HepG2 (cell line): ENCODE measurements around the gene SIRT7. TPM values are rescaled to one million over a fixed set of nuclear protein-coding genes. Genes with fewer than 3 reads are reported as not detected.

Source experiments
- ARNTL ChIP-seq: sonication (generic); formaldehyde crosslinking; IDR thresholded peaks from 2 replicates; pipeline ENCODE4 v1.4.0; 2020; ENCODE audit warnings: mild to moderate bottlenecking, missing genetic modification reagents
- EED ChIP-seq: sonication (generic); formaldehyde crosslinking; IDR thresholded peaks from 2 replicates; pipeline ENCODE4 v1.5.0; 2020; ENCODE audit warnings: mild to moderate bottlenecking, missing genetic modification reagents
- EHMT2 ChIP-seq: fragments of 200-600 bp; sonication (generic); IDR thresholded peaks from 2 replicates; pipeline ENCODE4 v1.7.0; 2017; ENCODE audit warnings: antibody characterized with exemption, low read depth, low read length, borderline replicate concordance
- ELK4 ChIP-seq: sonication (generic); formaldehyde crosslinking; IDR thresholded peaks from 2 replicates; pipeline ENCODE4 v1.9.0; 2021; ENCODE audit warnings: missing genetic modification reagents, borderline replicate concordance
- GLMP ChIP-seq: sonication (generic); formaldehyde crosslinking; IDR thresholded peaks from 2 replicates; pipeline ENCODE4 v1.9.0; 2021; ENCODE audit warnings: missing genetic modification reagents, mild to moderate bottlenecking, borderline replicate concordance
- HNF4A ChIP-seq: sonication (generic); formaldehyde crosslinking; IDR thresholded peaks from 2 replicates; pipeline ENCODE4 v1.4.0; 2020; ENCODE audit warnings: missing genetic modification reagents
- KDM2A ChIP-seq: sonication (generic); formaldehyde crosslinking; IDR thresholded peaks from 2 replicates; pipeline ENCODE4 v1.4.0; 2020; ENCODE audit warnings: low read depth, missing genetic modification reagents, borderline replicate concordance
- MED1 ChIP-seq: sonication (generic); formaldehyde crosslinking; IDR thresholded peaks from 2 replicates; pipeline ENCODE4 v1.4.0; 2020; ENCODE audit warnings: missing genetic modification reagents
- MLX ChIP-seq: IDR thresholded peaks from 2 replicates; pipeline ENCODE4 v1.6.1; 2016
- PHF21A ChIP-seq: sonication (generic); formaldehyde crosslinking; IDR thresholded peaks from 2 replicates; pipeline ENCODE4 v1.5.0; 2020; ENCODE audit warnings: mild to moderate bottlenecking, missing genetic modification reagents
- PHF5A ChIP-seq: IDR thresholded peaks from one replicate; pipeline ENCODE4 v1.6.1; 2018; ENCODE audit warnings: low read depth, missing genetic modification reagents; ENCODE audit not compliant: unreplicated experiment
- TBX2 ChIP-seq: sonication (generic); formaldehyde crosslinking; IDR thresholded peaks from 2 replicates; pipeline ENCODE4 v1.5.0; 2020; ENCODE audit warnings: missing genetic modification reagents, mild to moderate bottlenecking, borderline replicate concordance
- USF2 ChIP-seq, 2 experiments: sonication (generic) in 1 of 2; formaldehyde crosslinking in 1 of 2; IDR thresholded peaks; 2 replicates each; pipeline versions ENCODE4 v1.5.1 to v1.6.1; 2011 to 2020; ENCODE audit warnings: borderline replicate concordance in 1 of 2, low read depth in 1 of 2, low read length in 1 of 2, mild to moderate bottlenecking in 1 of 2, missing genetic modification reagents in 1 of 2, moderate library complexity in 1 of 2
- ZNF180 ChIP-seq: sonication (generic); formaldehyde crosslinking; IDR thresholded peaks from 2 replicates; pipeline ENCODE4 v1.4.0; 2020; ENCODE audit warnings: low read depth, missing genetic modification reagents, borderline replicate concordance
- ZNF260 ChIP-seq: sonication (generic); formaldehyde crosslinking; IDR thresholded peaks from 2 replicates; pipeline ENCODE4 v1.4.0; 2020; ENCODE audit warnings: missing genetic modification reagents, low read depth, mild to moderate bottlenecking, borderline replicate concordance
- ZNF546 ChIP-seq: sonication (generic); formaldehyde crosslinking; conservative IDR thresholded peaks from 2 replicates; pipeline ENCODE4 v1.8.1; 2023; ENCODE audit warnings: mild to moderate bottlenecking, missing genetic modification reagents
- ZNF660 ChIP-seq: sonication (generic); formaldehyde crosslinking; IDR thresholded peaks from 2 replicates; pipeline ENCODE4 v1.5.1; 2020; ENCODE audit warnings: mild to moderate bottlenecking, low read depth, missing genetic modification reagents, borderline replicate concordance
- ZNF691 ChIP-seq: sonication (generic); formaldehyde crosslinking; IDR thresholded peaks from 2 replicates; pipeline ENCODE4 v1.4.0; 2020; ENCODE audit warnings: missing genetic modification reagents, low read depth, mild to moderate bottlenecking, borderline replicate concordance
- ZNF709 ChIP-seq: sonication (generic); formaldehyde crosslinking; IDR thresholded peaks from 2 replicates; pipeline ENCODE4 v1.5.0; 2020; ENCODE audit warnings: mild to moderate bottlenecking, missing genetic modification reagents
- ZNF839 ChIP-seq: sonication (generic); formaldehyde crosslinking; IDR thresholded peaks from 2 replicates; pipeline ENCODE4 v1.4.0; 2020; ENCODE audit warnings: missing genetic modification reagents, mild to moderate bottlenecking, borderline replicate concordance
- ZUFSP ChIP-seq: sonication (generic); formaldehyde crosslinking; IDR thresholded peaks from 2 replicates; pipeline ENCODE4 v1.9.0; 2021; ENCODE audit warnings: missing genetic modification reagents, mild to moderate bottlenecking, borderline replicate concordance
- polyA plus RNA-seq, 8 experiments: library from polyadenylated mRNA; depleted of rRNA in 3 of 8; stranded (reverse) in 7 of 8; unstranded in 1 of 8; fragments of >200 nt; fragmentation: Illumina TruSeq in 4 of 8; extraction: Trizol in 4 of 8; gene quantifications; 2 replicates each; pipeline versions ENCODE4 v1.2.1 to v1.2.3, GENCODE V29; 2011 to 2016; ENCODE audit warnings: low read depth in 4 of 8, missing spikeins in 1 of 8, mixed read lengths in 1 of 8; ENCODE audit not compliant: insufficient read depth in 1 of 8
- total RNA-seq, 5 experiments: library from RNA; depleted of rRNA; stranded (reverse); fragments of >200 nt; fragmentation: Illumina TruSeq; extraction: Trizol; gene quantifications; 2 replicates each; pipeline ENCODE4 v1.2.3, GENCODE V29; 2016; ENCODE audit warnings: low read depth in 1 of 5

SIRT7 gene
- total and polyA plus RNA-seq, 2 of the 13 experiments (the other 11 are each of a cell fraction or from before 2014, with no cell fraction given) = 8.3 to 24.8 TPM

GRCh38 chr17:81941484-81942166, 23.6 kb upstream of the SIRT7 start (continued):
- no peak for TF ChIP-seq ZNF260
- no peak for TF ChIP-seq ZUFSP (CRISPR knock-in tag)
- TF ChIP-seq ELK4 (CRISPR knock-in tag) = no peak
- 0 out of 2 replicates have a peak, but pooled peaks have one; percentile 29 for TF ChIP-seq EED (CRISPR knock-in tag)
- TF ChIP-seq KDM2A = peak; percentile 22; the same call in 1 of the 2 replicates
- 0 out of 2 replicates have a peak, but pooled peaks have one; percentile 16 for TF ChIP-seq PHF21A
- no peak for TF ChIP-seq ZNF691 (CRISPR knock-in tag)
- no peak for TF ChIP-seq ZNF660 (CRISPR knock-in tag)
- TF ChIP-seq PHF5A (CRISPR knock-in tag) = no peak
- no peak for TF ChIP-seq GLMP (CRISPR knock-in tag)
- no peak for TF ChIP-seq MED1 (CRISPR knock-in tag)
- no peak for TF ChIP-seq ARNTL (CRISPR knock-in tag)
- TF ChIP-seq EHMT2 = no peak
- no peak for TF ChIP-seq USF2 (IDR thresholded peaks at IDR 0.05; ENCODE audit: low read depth, low read length)
- TF ChIP-seq USF2 (CRISPR knock-in tag; IDR thresholded peaks at IDR 0.05; ENCODE audit: borderline replicate concordance) = no peak
- no peak for TF ChIP-seq ZNF709 (CRISPR knock-in tag)
- no peak for TF ChIP-seq ZNF839 (CRISPR knock-in tag)
- no peak for TF ChIP-seq ZNF546 (CRISPR knock-in tag)
- TF ChIP-seq MLX (CRISPR knock-in tag) = no peak
- no peak for TF ChIP-seq TBX2 (CRISPR knock-in tag)
- no peak for TF ChIP-seq HNF4A (CRISPR knock-in tag)
- no peak for TF ChIP-seq ZNF180
